HG03175 (cell line): ENCODE measurements around the gene VPS37B.

Experiments
- ATAC-seq: cut with Tn5 transposase; IDR thresholded peaks from one replicate; pipeline ENCODE4 v1.9.1; 2021; ENCODE audit warnings: mild to moderate bottlenecking, moderate library complexity; ENCODE audit not compliant: unreplicated experiment

Gene VPS37B

DNA sequence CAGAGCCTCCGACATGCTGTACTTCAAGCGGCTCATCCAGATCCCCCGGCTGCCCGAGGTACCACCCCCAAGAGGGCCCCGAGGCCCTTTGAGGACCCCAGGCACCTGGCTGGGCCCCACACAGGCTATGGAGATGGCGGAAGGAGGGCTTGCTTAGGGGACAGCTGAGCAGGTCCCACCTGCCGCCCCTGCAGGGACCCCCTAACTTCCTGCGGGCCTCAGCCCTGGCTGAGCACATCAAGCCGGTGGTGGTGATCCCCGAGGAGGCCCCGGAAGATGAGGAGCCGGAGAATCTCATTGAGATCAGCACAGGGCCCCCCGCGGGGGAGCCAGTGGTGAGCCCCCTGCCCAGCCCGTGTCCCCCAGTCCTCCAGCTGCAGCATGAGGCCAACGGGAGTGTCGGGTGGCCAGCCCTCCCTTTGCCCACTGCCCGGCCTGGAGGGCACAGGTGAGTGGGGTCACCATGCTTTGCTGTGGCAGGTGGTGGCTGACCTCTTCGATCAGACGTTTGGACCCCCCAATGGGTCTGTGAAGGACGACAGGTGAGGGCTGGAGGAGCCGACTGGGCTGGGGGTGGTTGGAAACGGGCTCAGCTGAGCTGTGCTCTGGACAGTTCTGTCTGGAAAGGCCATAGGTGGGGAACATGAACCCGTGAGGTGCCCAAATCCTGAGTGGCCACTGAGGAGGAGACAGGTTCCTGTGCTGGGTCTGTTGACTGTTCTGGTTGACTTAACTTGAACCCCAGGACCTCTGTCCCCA is 40.7 kb downstream of the VPS37B start:
- ATAC-seq, result no peak

DNA sequence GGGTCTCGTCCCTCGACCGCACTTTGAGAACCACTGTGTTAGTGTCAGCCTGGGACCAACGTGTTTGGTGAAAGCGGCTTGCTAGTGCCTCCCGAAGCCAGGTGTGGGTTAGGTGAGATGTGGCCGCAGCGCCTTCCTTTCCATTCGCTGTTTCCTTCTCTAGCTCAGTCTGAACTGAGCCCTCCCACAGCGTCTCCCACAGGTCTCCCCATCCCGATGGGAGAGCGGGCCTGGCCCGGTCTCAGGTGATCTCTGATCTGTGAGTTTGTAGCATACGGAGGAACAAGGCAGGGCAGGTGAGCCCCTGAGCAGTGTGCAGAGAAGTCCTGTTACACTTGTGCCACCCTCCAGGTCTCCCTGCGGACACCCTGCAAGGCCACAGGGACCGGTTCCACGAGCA is 41.4 kb downstream of the VPS37B start:
- no peak for ATAC-seq

- ATAC-seq, result no peak
These were observed 42.2 kb downstream of the VPS37B start for GRCh38 chr12:122853582-122854245.

GRCh38 chr12:122852336-122853275 is 43.3 kb downstream of the VPS37B start:
- ATAC-seq, result no peak

DNA sequence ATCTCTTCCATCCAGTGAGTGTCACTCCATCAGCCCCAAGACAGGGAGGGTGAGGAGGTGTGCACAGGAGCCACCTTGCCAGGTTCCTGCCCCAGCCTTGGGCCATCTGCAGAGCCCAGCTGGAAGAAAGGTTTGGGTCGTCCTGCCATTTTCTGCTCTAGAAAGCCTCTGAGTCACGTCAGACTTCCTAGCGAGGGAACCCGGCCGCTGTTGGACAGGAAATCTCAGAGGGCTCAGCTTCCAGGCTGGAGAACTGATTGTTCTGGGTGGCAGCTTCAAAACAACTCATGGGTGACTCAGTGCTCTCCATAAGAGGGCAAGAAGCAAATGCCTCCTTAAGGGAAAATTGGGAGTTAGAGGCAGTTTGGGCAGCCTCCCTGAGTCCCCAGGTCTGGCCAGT is 44.1 kb downstream of the VPS37B start:
- no peak for ATAC-seq

- ATAC-seq, result no peak
These were observed 45.1 kb downstream of the VPS37B start for GRCh38 chr12:122850695-122851350.

DNA sequence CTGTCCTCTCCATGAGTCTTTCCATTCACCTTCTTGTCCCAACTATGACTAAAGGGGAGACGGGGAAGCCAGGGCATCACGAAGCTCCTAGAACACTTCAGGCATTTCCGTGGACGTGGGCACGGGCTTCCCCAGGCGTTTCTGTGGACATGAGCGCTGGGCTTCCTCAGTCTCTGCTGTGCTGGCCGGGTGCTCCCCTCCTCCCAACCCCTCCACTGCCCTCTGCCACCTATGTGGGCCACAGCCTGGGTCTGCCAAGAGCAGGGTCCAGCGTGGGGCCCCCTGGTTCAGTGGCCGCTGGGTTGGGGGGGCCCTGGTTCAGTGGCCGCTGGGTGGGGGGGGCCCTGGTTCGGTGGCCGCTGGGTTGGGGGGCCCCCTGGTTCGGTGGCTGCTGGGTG is 45.9 kb downstream of the VPS37B start:
- no peak for ATAC-seq

- ATAC-seq, result no peak
These were observed 46.4 kb downstream of the VPS37B start for GRCh38 chr12:122849352-122850047.

DNA sequence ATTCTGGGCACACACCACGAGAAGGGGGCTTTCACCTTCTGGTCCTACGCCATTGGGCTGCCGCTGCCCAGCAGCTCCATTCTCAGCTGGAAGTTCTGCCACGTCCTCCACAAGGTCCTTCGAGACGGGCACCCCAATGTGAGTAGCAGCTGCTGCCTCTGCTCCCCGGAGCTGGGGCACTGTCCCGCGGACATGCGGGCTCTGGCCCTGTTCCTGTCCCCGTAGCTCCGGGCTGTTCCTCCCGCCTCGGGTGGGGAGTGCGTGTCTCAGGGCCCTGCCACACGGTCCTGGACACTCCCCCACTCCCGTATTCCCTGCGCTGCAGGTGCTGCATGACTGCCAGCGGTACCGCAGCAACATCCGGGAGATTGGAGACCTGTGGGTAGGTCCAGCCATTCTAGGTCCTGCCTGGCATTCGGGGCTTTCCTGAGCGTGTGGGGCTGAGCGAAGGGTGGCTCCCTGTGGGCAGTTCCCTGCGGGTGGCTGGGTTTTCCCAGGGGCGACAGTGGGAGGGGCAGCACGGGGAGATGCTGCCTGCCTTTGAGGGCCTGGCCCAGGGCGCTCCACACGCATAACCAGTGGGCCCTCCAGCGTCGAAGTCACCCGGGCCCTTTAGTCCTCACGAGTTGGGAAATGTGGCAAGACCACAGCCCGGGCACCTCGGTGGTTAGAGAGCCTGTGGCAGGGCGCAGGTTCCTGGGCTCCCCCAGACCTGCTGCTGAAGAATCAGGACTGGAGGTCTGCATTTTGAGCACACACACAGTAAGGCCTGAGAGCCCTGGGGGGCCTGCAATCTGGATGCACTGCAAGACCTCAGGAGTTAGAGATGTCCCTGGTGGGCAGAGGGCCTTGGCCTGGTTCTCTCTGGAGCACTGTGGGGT is 47.2 kb downstream of the VPS37B start:
- no peak for ATAC-seq

DNA sequence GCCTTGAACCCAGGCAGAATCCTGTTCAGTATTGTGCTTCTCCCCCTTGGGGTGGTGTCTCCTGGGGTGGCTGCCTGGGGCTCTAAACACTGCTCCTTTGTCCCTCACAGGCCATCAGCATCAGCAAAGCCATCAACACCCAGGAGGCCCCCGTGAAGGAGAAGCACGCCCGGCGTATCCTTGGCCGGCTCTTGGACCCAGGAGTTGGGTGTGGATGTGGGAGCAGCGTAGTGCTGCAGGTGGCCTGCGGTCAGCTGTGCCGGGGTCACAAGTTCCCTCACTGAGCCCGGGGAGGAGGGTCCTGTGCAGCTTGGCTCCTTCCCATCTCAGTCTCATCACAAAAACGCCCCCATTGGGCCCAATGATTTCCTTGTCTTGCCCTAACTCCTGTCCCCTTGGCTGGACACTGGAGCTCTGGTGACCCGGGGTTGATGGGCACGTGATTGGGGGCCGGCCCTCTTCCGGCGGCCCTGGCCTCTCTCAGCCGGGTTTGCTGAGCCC is 48.0 kb downstream of the VPS37B start:
- no peak for ATAC-seq

- ATAC-seq, result no peak
These were observed 48.4 kb downstream of the VPS37B start for GRCh38 chr12:122847516-122847836.

GRCh38 chr12:122846622-122847515 is 49.1 kb downstream of the VPS37B start:
- no peak for ATAC-seq

GRCh38 chr12:122845865-122846621 is 49.9 kb downstream of the VPS37B start:
- ATAC-seq, result no peak

DNA sequence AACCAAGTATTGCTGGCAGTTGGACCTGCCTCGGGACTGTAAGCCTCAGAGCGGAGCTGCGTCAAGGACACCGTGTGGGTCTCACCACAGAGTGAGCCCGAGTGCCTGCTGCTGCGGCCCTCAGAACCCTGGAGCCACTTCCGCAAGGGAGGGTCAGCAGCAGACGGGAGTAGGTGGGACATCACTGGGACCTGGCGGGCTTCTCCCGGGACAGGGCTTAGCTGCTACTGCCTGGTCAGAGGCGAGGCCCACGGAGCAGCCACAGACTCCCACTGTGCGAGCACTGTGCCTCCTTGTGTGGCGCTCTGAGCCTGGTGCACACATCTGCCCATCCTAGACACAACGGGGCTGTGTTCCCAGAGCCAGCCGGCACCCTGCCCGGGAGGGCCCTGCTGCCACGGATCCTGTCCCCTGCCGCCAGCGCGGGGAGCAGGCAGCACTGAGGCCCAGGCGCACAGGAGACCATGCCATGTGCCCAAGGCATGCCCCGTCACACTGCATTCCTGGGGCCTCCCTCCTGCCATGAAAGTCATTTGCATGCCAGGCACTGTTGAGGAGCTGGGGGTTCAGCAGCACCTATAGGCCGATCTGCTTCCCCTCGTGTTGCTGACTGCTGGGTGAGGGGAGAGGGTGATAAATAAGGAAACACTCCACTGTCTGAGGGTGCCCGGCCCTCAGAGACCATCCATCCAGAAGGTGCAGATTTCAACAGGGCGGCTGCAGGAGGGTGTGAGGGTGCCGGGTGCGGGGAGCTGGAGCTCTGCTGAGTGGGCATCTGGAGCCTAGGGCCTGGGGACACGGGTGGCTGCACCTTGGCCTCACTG is 50.7 kb downstream of the VPS37B start:
- ATAC-seq, result no peak

DNA sequence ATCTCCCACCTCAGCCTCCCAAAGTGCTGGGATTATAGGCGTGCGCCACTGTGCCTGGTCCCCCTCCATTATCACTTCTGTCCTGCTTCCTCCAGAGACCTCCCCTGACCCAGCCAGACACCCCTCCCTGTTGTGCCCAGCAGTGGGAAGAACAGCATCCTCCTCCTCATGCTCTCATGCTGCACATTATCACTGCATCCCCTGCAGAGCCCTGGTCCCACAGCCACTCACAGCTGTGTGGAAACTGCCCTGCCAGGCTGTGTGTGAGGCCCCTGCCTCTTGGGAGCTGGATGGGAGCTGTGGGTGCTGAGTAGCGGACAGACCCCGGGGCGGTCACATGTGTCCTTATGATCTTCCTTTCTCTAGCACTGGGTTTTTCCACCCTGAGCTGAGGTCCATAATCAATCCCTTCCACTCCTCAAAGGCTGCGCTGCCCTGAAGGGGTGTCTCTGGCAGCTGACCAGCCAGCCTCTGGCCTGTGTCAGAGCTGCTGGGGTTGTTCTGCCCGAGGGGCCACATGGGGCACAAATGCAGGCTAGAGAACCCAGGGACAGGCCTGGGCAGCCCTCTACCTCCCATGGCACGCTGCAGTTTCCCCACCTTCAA is 51.5 kb downstream of the VPS37B start:
- no peak for ATAC-seq

GRCh38 chr12:122843455-122843854 is 52.5 kb downstream of the VPS37B start:
- no peak for ATAC-seq
